Smooth muscle cell (in vitro differentiated cells): ENCODE data around the gene HSPA12A. TPM values are rescaled to one million over a fixed set of nuclear protein-coding genes. Genes with fewer than 3 reads are reported as not detected.

Source experiments
- DNase-seq: peaks from one replicate; lab custom pipeline; 2025; ENCODE audit not compliant: unreplicated experiment; lab: John Stamatoyannopoulos, UW
- H2AFZ ChIP-seq: fragments of 200-600 bp; sonication (generic); 2 replicates; pipeline ENCODE4 v1.6.0; 2016; ENCODE audit warnings: antibody characterized with exemption, low read depth, mild to moderate bottlenecking
- H3F3A ChIP-seq: fragments of 200-600 bp; sonication (generic); 2 replicates; pipeline ENCODE4 v1.6.0; 2017; ENCODE audit warnings: antibody characterized with exemption, low read depth
- H3K27ac ChIP-seq: fragments of 200-600 bp; sonication (generic); 2 replicates; pipeline ENCODE4 v1.5.1; 2016; ENCODE audit warnings: low read depth, mild to moderate bottlenecking
- H3K27me3 ChIP-seq: fragments of 200-600 bp; sonication (generic); 2 replicates; pipeline ENCODE4 v1.6.1; 2016; ENCODE audit warnings: low read depth, mild to moderate bottlenecking
- H3K36me3 ChIP-seq: fragments of 200-600 bp; sonication (generic); 2 replicates; pipeline ENCODE4 v1.5.1; 2016; ENCODE audit warnings: low read depth
- H3K4me1 ChIP-seq: fragments of 200-600 bp; sonication (generic); 2 replicates; pipeline ENCODE4 v1.5.1; 2016; ENCODE audit warnings: low read depth
- H3K4me2 ChIP-seq: fragments of 200-600 bp; sonication (generic); 2 replicates; pipeline ENCODE4 v1.6.0; 2016; ENCODE audit warnings: mild to moderate bottlenecking
- H3K4me3 ChIP-seq: fragments of 200-600 bp; sonication (generic); 2 replicates; pipeline ENCODE4 v1.5.1; 2016; ENCODE audit warnings: mild to moderate bottlenecking
- H3K79me2 ChIP-seq: fragments of 200-600 bp; sonication (generic); 2 replicates; pipeline ENCODE4 v1.6.0; 2016; ENCODE audit warnings: low read depth, mild to moderate bottlenecking
- H3K9ac ChIP-seq: fragments of 200-600 bp; sonication (generic); 2 replicates; pipeline ENCODE4 v1.6.0; 2016; ENCODE audit warnings: low read depth
- H3K9me3 ChIP-seq: fragments of 200-600 bp; sonication (generic); replicated peaks from 2 replicates; pipeline ENCODE4 v1.5.1; 2016; ENCODE audit warnings: low read depth
- H4K20me1 ChIP-seq: fragments of 200-600 bp; sonication (generic); 2 replicates; pipeline ENCODE4 v1.6.0; 2016; ENCODE audit warnings: low read depth
- WGBS: methylation state at CpG from one replicate; pipeline ENCODE4 v1.1.7; 2016; ENCODE audit warnings: low lambda C conversion rate; 5-methylcytosine and 5-hydroxymethylcytosine counted together
- polyA plus RNA-seq: library from polyadenylated mRNA; unstranded; fragments of >200 nt; fragmentation: Nextera tagmentation; extraction: Ambion mirVana; gene quantifications from 2 replicates; pipeline ENCODE4 v1.2.1, GENCODE V29; 2016
- total RNA-seq: library from RNA; depleted of rRNA; stranded (reverse); fragments of >200 nt; gene quantifications from 2 replicates; pipeline ENCODE4 v1.2.3, GENCODE V29; 2014
- TF ChIP-seq, protein P1 (sequence below): fragments of 200-600 bp; sonication (generic); IDR thresholded peaks from 2 replicates; pipeline ENCODE4 v1.5.1; 2017; ENCODE audit warnings: borderline replicate concordance, mild to moderate bottlenecking, antibody characterized with exemption; ENCODE audit not compliant: insufficient read depth, poor library complexity, severe bottlenecking

Gene HSPA12A
- total and polyA plus RNA-seq, 2 experiments from 2014 or later: 5.3 to 6.4 TPM

DNA sequence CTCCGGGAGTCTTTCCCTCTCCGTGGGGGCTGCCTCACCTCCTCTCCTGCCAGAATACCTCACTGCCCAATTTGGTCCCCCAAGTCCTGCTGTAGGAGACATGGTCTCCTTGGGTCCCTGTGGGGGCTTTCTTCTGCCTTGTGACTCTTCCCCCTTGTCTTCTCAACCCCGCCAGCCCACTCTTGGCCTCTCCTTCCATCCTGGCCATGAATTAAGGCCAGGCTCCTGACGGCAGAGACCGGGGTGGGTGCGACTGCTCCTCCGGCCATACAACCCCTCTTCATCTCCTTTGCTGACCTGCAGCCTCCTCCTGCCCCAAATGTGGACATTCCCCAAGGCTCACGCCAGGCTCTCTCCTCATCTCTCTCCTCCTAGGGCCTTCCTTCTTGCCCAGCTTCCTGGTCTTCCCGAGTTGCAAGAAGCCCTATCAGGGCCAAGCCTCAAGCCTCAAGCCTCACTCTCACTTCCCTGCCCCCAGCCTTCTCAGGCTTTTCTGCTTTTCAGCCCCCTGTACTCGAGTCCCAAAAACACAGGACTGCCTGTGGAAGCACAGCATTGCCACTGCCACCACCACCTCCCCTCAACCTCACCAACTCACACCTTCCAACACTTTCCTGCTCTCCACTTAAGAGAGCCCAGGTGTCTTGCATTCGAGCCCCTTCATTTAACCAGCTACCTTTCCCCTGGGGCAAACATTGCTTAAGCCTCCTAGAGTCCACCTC, 120.3 kb downstream of the HSPA12A start:
- H3K36me3 ChIP-seq: no peaks in the 10 kb centered on the region
- H3F3A ChIP-seq: no peaks in the 10 kb centered on the region
- no peaks in the 10 kb centered on the region for H3K4me1 ChIP-seq
- H4K20me1 ChIP-seq: no peaks in the 10 kb centered on the region
- no peak overlapping the region for H3K9ac ChIP-seq
- no peaks in the 10 kb centered on the region for H3K79me2 ChIP-seq
- TF ChIP-seq, protein P1, sequence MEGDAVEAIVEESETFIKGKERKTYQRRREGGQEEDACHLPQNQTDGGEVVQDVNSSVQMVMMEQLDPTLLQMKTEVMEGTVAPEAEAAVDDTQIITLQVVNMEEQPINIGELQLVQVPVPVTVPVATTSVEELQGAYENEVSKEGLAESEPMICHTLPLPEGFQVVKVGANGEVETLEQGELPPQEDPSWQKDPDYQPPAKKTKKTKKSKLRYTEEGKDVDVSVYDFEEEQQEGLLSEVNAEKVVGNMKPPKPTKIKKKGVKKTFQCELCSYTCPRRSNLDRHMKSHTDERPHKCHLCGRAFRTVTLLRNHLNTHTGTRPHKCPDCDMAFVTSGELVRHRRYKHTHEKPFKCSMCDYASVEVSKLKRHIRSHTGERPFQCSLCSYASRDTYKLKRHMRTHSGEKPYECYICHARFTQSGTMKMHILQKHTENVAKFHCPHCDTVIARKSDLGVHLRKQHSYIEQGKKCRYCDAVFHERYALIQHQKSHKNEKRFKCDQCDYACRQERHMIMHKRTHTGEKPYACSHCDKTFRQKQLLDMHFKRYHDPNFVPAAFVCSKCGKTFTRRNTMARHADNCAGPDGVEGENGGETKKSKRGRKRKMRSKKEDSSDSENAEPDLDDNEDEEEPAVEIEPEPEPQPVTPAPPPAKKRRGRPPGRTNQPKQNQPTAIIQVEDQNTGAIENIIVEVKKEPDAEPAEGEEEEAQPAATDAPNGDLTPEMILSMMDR: no peak
- no peak overlapping the region for H2AFZ ChIP-seq
- H3K4me2 ChIP-seq: no peak overlapping the region
- no peak overlapping the region for H3K4me3 ChIP-seq
- no peak for DNase-seq
- WGBS: 93% methylated on average over 11 of the region's 11 CpGs
- H3K27me3 ChIP-seq: peaks cover 14% of the 10 kb centered on the region
- H3K27ac ChIP-seq: no peak overlapping the region
- no peaks in the 10 kb centered on the region for H3K9me3 ChIP-seq

DNA sequence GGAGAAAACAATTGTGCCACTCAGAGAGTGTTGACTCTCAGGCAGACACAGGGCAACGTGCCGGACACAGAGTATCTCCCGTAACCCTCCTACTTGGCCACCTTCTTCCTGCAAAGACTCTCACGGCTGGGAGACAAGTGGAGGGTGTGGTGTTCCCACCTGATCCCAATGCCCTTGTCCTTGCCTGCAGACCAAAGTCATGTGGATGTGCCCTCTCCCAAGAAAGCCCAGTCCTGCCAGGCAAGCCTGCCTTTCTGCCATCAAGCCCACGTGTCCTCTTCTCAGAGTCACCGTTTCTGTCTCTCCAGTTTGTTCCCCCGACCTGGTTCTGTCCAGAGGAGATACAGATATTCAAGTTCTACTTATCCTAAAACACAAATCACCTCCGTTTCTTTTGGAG, 120.9 kb downstream of the HSPA12A start:
- DNase-seq: no peak
- Histone ChIP-seq H4K20me1 (no peaks in the 10 kb centered on the region), H3K27ac (no peak overlapping the region), H3K9me3 (no peaks in the 10 kb centered on the region), H3K9ac (no peak overlapping the region), H2AFZ (no peak overlapping the region), H3K4me3 (no peak overlapping the region), H3K36me3 (no peaks in the 10 kb centered on the region), H3F3A (no peaks in the 10 kb centered on the region), H3K79me2 (no peaks in the 10 kb centered on the region), H3K4me2 (no peak overlapping the region), H3K27me3 (peaks cover 10% of the 10 kb centered on the region), H3K4me1 (no peaks in the 10 kb centered on the region)
- 86% methylated on average over 8 of the region's 8 CpGs for WGBS
- TF ChIP-seq, protein P1: no peak

Other genes starting within 250 kb of the HSPA12A start
- gene PNLIP, start 196.6 kb downstream of the HSPA12A start, total RNA-seq: not detected in 2 replicates
- not detected in 2 replicates for gene PNLIP, start 196.6 kb downstream of the HSPA12A start, polyA plus RNA-seq
- gene PNLIPRP1, start 151.6 kb downstream of the HSPA12A start, total RNA-seq: not detected in 2 replicates
- gene PNLIPRP1, start 151.6 kb downstream of the HSPA12A start, polyA plus RNA-seq: not detected in 2 replicates
- gene PNLIPRP2, start 121.6 kb downstream of the HSPA12A start, total RNA-seq: not detected in 2 replicates
- not detected in 2 replicates for gene PNLIPRP2, start 121.6 kb downstream of the HSPA12A start, polyA plus RNA-seq
- gene ENO4, start 106.9 kb upstream of the HSPA12A start, total RNA-seq: 0.54 and 0.67 TPM in 2 replicates
- 1.1 and 1.3 TPM in 2 replicates for gene ENO4, start 106.9 kb upstream of the HSPA12A start, polyA plus RNA-seq